Stimulated activated naive B cell treated with anti-CD40 and anti-IgM and Interleukin-4, amounts not matched to agents 10 μg/mL and 1 μg/mL and 100 μg/mL, for 72 hours (primary cell): Measurements from ENCODE around the gene CYP2A6.

Experiments
- ATAC-seq, 2 donors: fragments of 150-1000 bp; cut with Tn5 transposase; replicated peaks; 2 replicates each; pipeline ENCODE4 v1.10.0; 2021; ENCODE audit warnings: moderate library complexity in 1 of 2
- DNase-seq: peaks from one replicate; pipeline ENCODE4 v3.0.0; 2021
- H3K27ac Mint-ChIP-seq: one replicate; pipeline ENCODE4 v1.8.0; 2022; ENCODE audit warnings: mild to moderate bottlenecking, mixed read lengths
- H3K27me3 Mint-ChIP-seq, 2 donors: one replicate each; pipeline ENCODE4 v1.8.0; 2022; ENCODE audit warnings: mixed read lengths in 2 of 2
- H3K36me3 Mint-ChIP-seq, 2 donors: one replicate each; pipeline ENCODE4 v1.8.0; 2022; ENCODE audit warnings: mixed read lengths in 2 of 2, mild to moderate bottlenecking in 1 of 2
- H3K4me1 Mint-ChIP-seq, 2 donors: one replicate each; pipeline ENCODE4 v1.8.0; 2022; ENCODE audit warnings: mixed read lengths in 2 of 2, mild to moderate bottlenecking in 1 of 2
- H3K4me3 Mint-ChIP-seq, 2 donors: one replicate each; pipeline ENCODE4 v1.8.0; 2022; ENCODE audit warnings: mild to moderate bottlenecking in 2 of 2, mixed read lengths in 2 of 2, moderate library complexity in 1 of 2
- H3K9me3 Mint-ChIP-seq, 2 donors: one replicate each; pipeline ENCODE4 v1.8.0; 2022; ENCODE audit warnings: mixed read lengths in 2 of 2, mild to moderate bottlenecking in 1 of 2

CYP2A6 gene

GRCh38 chr19:40806423-40807146 is 43.7 kb downstream of the CYP2A6 start:
- Mint-ChIP-seq H3K9me3 (no peaks in the 10 kb centered on the region), H3K27me3 (no peaks in the 10 kb centered on the region), H3K4me3 (peak overlapping the region; percentile 51 to 83), H3K36me3 (peaks cover 48 to 86% of the 10 kb centered on the region in 2 donors), H3K4me1 (peaks cover 73 to 99% of the 10 kb centered on the region in 2 donors), H3K27ac (peak overlapping the region; percentile 98)
- peak; percentile 57 for DNase-seq
- peak; percentile 30 for ATAC-seq

- H3K27me3 Mint-ChIP-seq: no peaks in the 10 kb centered on the region
- H3K36me3 Mint-ChIP-seq: peaks cover 54 to 90% of the 10 kb centered on the region in 2 donors
- H3K27ac Mint-ChIP-seq: peak overlapping the region; percentile 98
- ATAC-seq: no peak
- peak overlapping the region; percentile 83 to 93 for H3K4me3 Mint-ChIP-seq
- no peak for DNase-seq
- H3K4me1 Mint-ChIP-seq: peaks cover 76 to 100% of the 10 kb centered on the region in 2 donors
- no peaks in the 10 kb centered on the region for H3K9me3 Mint-ChIP-seq
Observed at GRCh38 chr19:40805258-40805868, 44.9 kb downstream of the CYP2A6 start.

DNA sequence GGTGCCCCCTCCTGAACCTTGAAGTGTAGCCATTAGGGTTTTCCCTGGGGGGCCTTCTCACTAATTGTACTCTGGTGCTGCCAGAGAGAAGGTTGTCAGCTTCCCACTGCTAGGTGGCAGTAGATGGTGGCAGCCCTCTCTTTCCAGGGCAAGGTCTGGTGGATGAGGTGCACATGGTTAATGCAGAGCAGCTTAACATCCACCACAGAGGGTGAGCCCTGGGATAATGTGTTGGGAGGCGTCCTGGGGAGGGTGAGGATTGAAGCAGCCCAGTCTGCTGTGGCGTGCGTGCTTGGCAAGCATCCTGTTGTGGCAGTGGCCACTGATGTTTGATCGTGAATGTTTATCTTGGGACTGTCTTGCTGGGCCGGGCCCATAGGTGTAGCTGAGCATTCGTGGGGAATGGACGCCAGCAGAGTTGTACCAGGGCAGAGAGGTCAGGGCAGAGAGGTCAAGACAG is 45.4 kb downstream of the CYP2A6 start:
- ATAC-seq (no peak), DNase-seq (no peak)
- H3K27me3 Mint-ChIP-seq: no peaks in the 10 kb centered on the region
- H3K4me3 Mint-ChIP-seq: peak overlapping the region; percentile 83 to 93
- H3K27ac Mint-ChIP-seq: peak overlapping the region; percentile 98
- no peaks in the 10 kb centered on the region for H3K9me3 Mint-ChIP-seq
- peaks cover 79 to 100% of the 10 kb centered on the region in 2 donors for H3K4me1 Mint-ChIP-seq
- H3K36me3 Mint-ChIP-seq: peaks cover 60 to 91% of the 10 kb centered on the region in 2 donors

GRCh38 chr19:40803857-40804782 is 46.1 kb downstream of the CYP2A6 start:
- ATAC-seq (peak; percentile 85), DNase-seq (peak; percentile 80)
- H3K4me3 Mint-ChIP-seq: peak overlapping the region; percentile 83 to 93
- no peaks in the 10 kb centered on the region for H3K9me3 Mint-ChIP-seq
- peak overlapping the region; percentile 98 for H3K27ac Mint-ChIP-seq
- no peaks in the 10 kb centered on the region for H3K27me3 Mint-ChIP-seq
- peaks cover 76 to 94% of the 10 kb centered on the region in 2 donors for H3K4me1 Mint-ChIP-seq
- peaks cover 60 to 88% of the 10 kb centered on the region in 2 donors for H3K36me3 Mint-ChIP-seq

DNA sequence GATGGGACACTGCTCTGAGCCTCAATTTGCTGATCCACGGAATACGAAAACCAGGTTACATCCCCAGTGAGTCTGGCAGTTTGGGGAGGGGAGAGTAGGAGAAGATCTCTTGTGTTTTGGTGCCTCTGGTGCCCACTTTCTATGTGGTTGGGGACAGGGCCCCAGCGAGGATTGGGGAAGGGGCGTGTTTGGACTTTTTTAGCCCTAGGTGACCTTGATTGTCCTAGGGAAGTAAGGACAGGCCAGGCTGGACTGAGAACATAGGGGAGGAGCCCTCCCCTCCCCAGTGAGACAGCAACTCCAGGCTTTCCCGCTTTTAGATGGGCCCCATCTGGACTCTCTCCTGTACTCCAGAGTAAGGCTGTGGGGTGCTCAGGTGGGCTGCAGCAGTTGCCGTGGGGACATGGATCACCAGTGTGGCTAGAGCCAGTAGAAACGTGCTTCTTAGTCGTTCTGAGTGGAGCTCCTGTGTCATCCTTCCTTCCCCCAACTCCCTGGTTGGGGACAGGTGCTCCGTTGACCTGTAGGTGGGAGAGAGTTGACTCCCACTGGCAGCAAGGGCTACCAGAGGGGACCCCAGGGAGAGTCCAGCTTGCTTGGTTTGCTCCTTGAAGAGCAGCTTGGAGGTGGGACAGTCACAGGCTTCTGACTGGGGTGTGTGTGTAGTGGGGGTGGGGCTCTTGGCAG is 46.9 kb downstream of the CYP2A6 start:
- Mint-ChIP-seq H3K4me3 (peak overlapping the region; percentile 83 to 93), H3K9me3 (no peaks in the 10 kb centered on the region), H3K36me3 (peaks cover 59 to 84% of the 10 kb centered on the region in 2 donors), H3K27ac (peak overlapping the region; percentile 98), H3K27me3 (no peaks in the 10 kb centered on the region), H3K4me1 (peaks cover 77 to 91% of the 10 kb centered on the region in 2 donors)
- DNase-seq: no peak
- ATAC-seq: no peak

- Mint-ChIP-seq H3K4me1 (peaks cover 77 to 91% of the 10 kb centered on the region in 2 donors), H3K27ac (peak overlapping the region; percentile 98), H3K36me3 (peaks cover 52 to 81% of the 10 kb centered on the region in 2 donors), H3K9me3 (no peaks in the 10 kb centered on the region), H3K27me3 (no peaks in the 10 kb centered on the region), H3K4me3 (peak overlapping the region; percentile 83 to 93)
- DNase-seq: no peak
- ATAC-seq: no peak
Observed at GRCh38 chr19:40802300-40803169, 47.7 kb downstream of the CYP2A6 start.

- H3K4me1 Mint-ChIP-seq: peaks cover 75 to 91% of the 10 kb centered on the region in 2 donors
- DNase-seq (no peak), ATAC-seq (no peak)
- peaks cover 48 to 80% of the 10 kb centered on the region in 2 donors for H3K36me3 Mint-ChIP-seq
- H3K27me3 Mint-ChIP-seq: no peaks in the 10 kb centered on the region
- peak overlapping the region; percentile 92 to 93 for H3K4me3 Mint-ChIP-seq
- H3K27ac Mint-ChIP-seq: peak overlapping the region; percentile 98
- H3K9me3 Mint-ChIP-seq: no peaks in the 10 kb centered on the region
Observed at GRCh38 chr19:40801426-40802299, 48.6 kb downstream of the CYP2A6 start.

DNA sequence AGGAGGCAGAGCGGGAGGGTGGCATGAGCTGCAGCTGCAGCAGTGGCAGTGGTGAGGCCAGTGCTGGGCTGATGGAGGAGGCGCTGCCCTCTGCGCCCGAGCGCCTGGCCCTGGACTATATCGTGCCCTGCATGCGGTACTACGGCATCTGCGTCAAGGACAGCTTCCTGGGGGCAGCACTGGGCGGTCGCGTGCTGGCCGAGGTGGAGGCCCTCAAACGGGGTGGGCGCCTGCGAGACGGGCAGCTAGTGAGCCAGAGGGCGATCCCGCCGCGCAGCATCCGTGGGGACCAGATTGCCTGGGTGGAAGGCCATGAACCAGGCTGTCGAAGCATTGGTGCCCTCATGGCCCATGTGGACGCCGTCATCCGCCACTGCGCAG is 49.3 kb downstream of the CYP2A6 start:
- Mint-ChIP-seq H3K36me3 (peaks cover 48 to 75% of the 10 kb centered on the region in 2 donors), H3K27me3 (no peaks in the 10 kb centered on the region), H3K27ac (peak overlapping the region; percentile 93), H3K4me1 (peaks cover 75 to 91% of the 10 kb centered on the region in 2 donors), H3K4me3 (peak overlapping the region; percentile 92 to 93), H3K9me3 (no peaks in the 10 kb centered on the region)
- ATAC-seq: no peak
- DNase-seq: no peak

DNA sequence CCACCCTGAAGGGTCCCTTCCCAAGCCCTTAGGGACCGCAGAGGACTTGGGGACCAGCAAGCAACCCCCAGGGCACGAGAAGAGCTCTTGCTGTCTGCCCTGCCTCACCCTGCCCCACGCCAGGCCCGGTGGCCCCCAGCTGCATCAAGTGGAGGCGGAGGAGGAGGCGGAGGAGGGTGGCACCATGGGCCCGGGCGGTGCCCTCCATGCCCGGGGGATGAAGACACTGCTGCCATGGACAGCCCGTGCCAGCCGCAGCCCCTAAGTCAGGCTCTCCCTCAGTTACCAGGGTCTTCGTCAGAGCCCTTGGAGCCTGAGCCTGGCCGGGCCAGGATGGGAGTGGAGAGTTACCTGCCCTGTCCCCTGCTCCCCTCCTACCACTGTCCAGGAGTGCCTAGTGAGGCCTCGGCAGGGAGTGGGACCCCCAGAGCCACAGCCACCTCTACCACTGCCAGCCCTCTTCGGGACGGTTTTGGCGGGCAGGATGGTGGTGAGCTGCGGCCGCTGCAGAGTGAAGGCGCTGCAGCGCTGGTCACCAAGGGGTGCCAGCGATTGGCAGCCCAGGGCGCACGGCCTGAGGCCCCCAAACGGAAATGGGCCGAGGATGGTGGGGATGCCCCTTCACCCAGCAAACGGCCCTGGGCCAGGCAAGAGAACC is 49.8 kb downstream of the CYP2A6 start:
- ATAC-seq (no peak), DNase-seq (no peak)
- Mint-ChIP-seq H3K9me3 (no peaks in the 10 kb centered on the region), H3K27me3 (no peaks in the 10 kb centered on the region), H3K4me1 (peaks cover 76 to 86% of the 10 kb centered on the region in 2 donors), H3K4me3 (peak overlapping the region; percentile 92 to 93), H3K27ac (peak overlapping the region; percentile 93), H3K36me3 (peaks cover 48 to 73% of the 10 kb centered on the region in 2 donors)

- H3K4me3 Mint-ChIP-seq: peak overlapping the region; percentile 92 to 93
- H3K27me3 Mint-ChIP-seq: no peaks in the 10 kb centered on the region
- H3K4me1 Mint-ChIP-seq: peaks cover 70 to 79% of the 10 kb centered on the region in 2 donors
- DNase-seq: no peak
- H3K36me3 Mint-ChIP-seq: peaks cover 45 to 66% of the 10 kb centered on the region in 2 donors
- H3K27ac Mint-ChIP-seq: peak overlapping the region; percentile 93
- no peaks in the 10 kb centered on the region for H3K9me3 Mint-ChIP-seq
- peak in 1 of 2 donors; percentile 3 for ATAC-seq
Observed at GRCh38 chr19:40799558-40800338, 50.5 kb downstream of the CYP2A6 start.
